WTC11 (cell line): ENCODE data around the gene CD48.

Experiments
- ATF2 ChIP-seq: sonication (generic); formaldehyde crosslinking; IDR thresholded peaks from 2 replicates; pipeline ENCODE4 v1.8.1; 2022; ENCODE audit warnings: low read depth, missing genetic modification reagents, borderline replicate concordance
- CREM ChIP-seq: sonication (generic); formaldehyde crosslinking; IDR thresholded peaks from 2 replicates; pipeline ENCODE4 v1.8.1; 2022; ENCODE audit warnings: mild to moderate bottlenecking, missing genetic modification reagents, moderate library complexity
- NR1H2 ChIP-seq: sonication (generic); formaldehyde crosslinking; IDR thresholded peaks from 2 replicates; pipeline ENCODE4 v1.9.0; 2021; ENCODE audit warnings: mild to moderate bottlenecking, moderate library complexity, missing genetic modification reagents
- TP53 ChIP-seq: sonication (generic); formaldehyde crosslinking; IDR thresholded peaks from 2 replicates; pipeline ENCODE4 v1.8.1; 2023; ENCODE audit warnings: mild to moderate bottlenecking, missing genetic modification reagents
- TF ChIP-seq, protein P1 (sequence below): fragments of 200-600 bp; IDR thresholded peaks from 2 replicates; pipeline ENCODE4 v1.8.0; 2022; ENCODE audit warnings: antibody characterized with exemption
- TF ChIP-seq, protein P2 (sequence below): fragments of 250-450 bp; sonication (Bioruptor Pico); IDR thresholded peaks from 2 replicates; pipeline ENCODE4 v2.1.2; 2022; ENCODE audit warnings: mild to moderate bottlenecking, moderate library complexity
- TF ChIP-seq, protein P3 (sequence below): sonication (generic); formaldehyde crosslinking; IDR thresholded peaks from 2 replicates; pipeline ENCODE4 v1.8.0; 2022; ENCODE audit warnings: mild to moderate bottlenecking, missing genetic modification reagents

GRCh38 chr1:160704250-160704649 is 7.4 kb downstream of the CD48 start:
- TF ChIP-seq, protein P1, sequence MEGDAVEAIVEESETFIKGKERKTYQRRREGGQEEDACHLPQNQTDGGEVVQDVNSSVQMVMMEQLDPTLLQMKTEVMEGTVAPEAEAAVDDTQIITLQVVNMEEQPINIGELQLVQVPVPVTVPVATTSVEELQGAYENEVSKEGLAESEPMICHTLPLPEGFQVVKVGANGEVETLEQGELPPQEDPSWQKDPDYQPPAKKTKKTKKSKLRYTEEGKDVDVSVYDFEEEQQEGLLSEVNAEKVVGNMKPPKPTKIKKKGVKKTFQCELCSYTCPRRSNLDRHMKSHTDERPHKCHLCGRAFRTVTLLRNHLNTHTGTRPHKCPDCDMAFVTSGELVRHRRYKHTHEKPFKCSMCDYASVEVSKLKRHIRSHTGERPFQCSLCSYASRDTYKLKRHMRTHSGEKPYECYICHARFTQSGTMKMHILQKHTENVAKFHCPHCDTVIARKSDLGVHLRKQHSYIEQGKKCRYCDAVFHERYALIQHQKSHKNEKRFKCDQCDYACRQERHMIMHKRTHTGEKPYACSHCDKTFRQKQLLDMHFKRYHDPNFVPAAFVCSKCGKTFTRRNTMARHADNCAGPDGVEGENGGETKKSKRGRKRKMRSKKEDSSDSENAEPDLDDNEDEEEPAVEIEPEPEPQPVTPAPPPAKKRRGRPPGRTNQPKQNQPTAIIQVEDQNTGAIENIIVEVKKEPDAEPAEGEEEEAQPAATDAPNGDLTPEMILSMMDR, result no peak
- TF ChIP-seq ATF2 (CRISPR knock-in tag), result no peak
- TF ChIP-seq, protein P2, sequence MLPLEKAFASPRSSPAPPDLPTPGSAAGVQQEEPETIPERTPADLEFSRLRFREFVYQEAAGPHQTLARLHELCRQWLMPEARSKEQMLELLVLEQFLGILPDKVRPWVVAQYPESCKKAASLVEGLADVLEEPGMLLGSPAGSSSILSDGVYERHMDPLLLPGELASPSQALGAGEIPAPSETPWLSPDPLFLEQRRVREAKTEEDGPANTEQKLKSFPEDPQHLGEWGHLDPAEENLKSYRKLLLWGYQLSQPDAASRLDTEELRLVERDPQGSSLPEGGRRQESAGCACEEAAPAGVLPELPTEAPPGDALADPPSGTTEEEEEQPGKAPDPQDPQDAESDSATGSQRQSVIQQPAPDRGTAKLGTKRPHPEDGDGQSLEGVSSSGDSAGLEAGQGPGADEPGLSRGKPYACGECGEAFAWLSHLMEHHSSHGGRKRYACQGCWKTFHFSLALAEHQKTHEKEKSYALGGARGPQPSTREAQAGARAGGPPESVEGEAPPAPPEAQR (CRISPR knock-in tag), result no peak
- TF ChIP-seq, protein P3, sequence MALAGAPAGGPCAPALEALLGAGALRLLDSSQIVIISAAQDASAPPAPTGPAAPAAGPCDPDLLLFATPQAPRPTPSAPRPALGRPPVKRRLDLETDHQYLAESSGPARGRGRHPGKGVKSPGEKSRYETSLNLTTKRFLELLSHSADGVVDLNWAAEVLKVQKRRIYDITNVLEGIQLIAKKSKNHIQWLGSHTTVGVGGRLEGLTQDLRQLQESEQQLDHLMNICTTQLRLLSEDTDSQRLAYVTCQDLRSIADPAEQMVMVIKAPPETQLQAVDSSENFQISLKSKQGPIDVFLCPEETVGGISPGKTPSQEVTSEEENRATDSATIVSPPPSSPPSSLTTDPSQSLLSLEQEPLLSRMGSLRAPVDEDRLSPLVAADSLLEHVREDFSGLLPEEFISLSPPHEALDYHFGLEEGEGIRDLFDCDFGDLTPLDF (CRISPR knock-in tag), result no peak
- no peak for TF ChIP-seq NR1H2
- no peak for TF ChIP-seq CREM (CRISPR knock-in tag)
- TF ChIP-seq TP53 (CRISPR knock-in tag), result no peak
